SU-DHL-6 (cell line): ENCODE results near the gene UBASH3A.

Experiments
- H2AFZ ChIP-seq: fragments of 200-600 bp; sonication (generic); 2 replicates; pipeline ENCODE4 v1.6.1; 2014; ENCODE audit warnings: low read depth, mild to moderate bottlenecking, moderate library complexity, mixed read lengths, antibody characterized with exemption, low read length; ENCODE audit not compliant: severe bottlenecking
- H3F3A ChIP-seq: fragments of 200-600 bp; shearing (Covaris generic); 2 replicates; pipeline ENCODE4 v1.6.0; 2016; ENCODE audit warnings: antibody characterized with exemption, mild to moderate bottlenecking; ENCODE audit not compliant: insufficient read depth
- H3K27ac ChIP-seq: fragments of 200-600 bp; sonication (generic); 2 replicates; pipeline ENCODE4 v1.5.1; 2016; ENCODE audit warnings: low read depth, mild to moderate bottlenecking, low read length, moderate library complexity, mixed read lengths
- H3K27me3 ChIP-seq: fragments of 200-600 bp; sonication (generic), shearing (Covaris generic); 2 replicates; pipeline ENCODE4 v1.6.0; 2014; ENCODE audit warnings: mild to moderate bottlenecking, low read length
- H3K36me3 ChIP-seq: fragments of 200-600 bp; sonication (generic); 2 replicates; pipeline ENCODE4 v1.6.1; 2014; ENCODE audit warnings: mild to moderate bottlenecking, low read length, mixed read lengths
- H3K4me2 ChIP-seq: fragments of 300-600, 200-600 bp; shearing (Covaris generic), sonication (generic); 2 replicates; pipeline ENCODE4 v1.6.0; 2014; ENCODE audit warnings: low read length, low read depth, mild to moderate bottlenecking; ENCODE audit not compliant: poor library complexity, severe bottlenecking
- H3K4me3 ChIP-seq: fragments of 200-600 bp; sonication (generic); 2 replicates; pipeline ENCODE4 v1.5.1; 2014; ENCODE audit warnings: antibody characterized with exemption, low read length, mild to moderate bottlenecking, mixed read lengths; ENCODE audit not compliant: insufficient read depth, poor library complexity, severe bottlenecking
- H3K79me2 ChIP-seq: fragments of 200-600 bp; sonication (generic); 2 replicates; pipeline ENCODE4 v1.6.1; 2014; ENCODE audit warnings: mild to moderate bottlenecking, low read length, moderate library complexity; ENCODE audit not compliant: insufficient read depth
- H3K9ac ChIP-seq: fragments of 200-600 bp; sonication (generic); 2 replicates; pipeline ENCODE4 v1.7.0; 2014; ENCODE audit warnings: mild to moderate bottlenecking, low read length
- H3K9me2 ChIP-seq: fragments of 200-600 bp; sonication (generic); replicated peaks from 2 replicates; pipeline ENCODE4 v1.6.1; 2014; ENCODE audit warnings: low read length; ENCODE audit not compliant: insufficient read depth
- H3K9me3 ChIP-seq: fragments of 200-600 bp; sonication (generic); 2 replicates; pipeline ENCODE4 v1.6.1; 2014; ENCODE audit warnings: low read length, mixed read lengths; ENCODE audit not compliant: insufficient read depth
- H4K20me1 ChIP-seq: fragments of 200-600 bp; sonication (generic); 2 replicates; pipeline ENCODE4 v1.6.1; 2014; ENCODE audit warnings: low read depth, mild to moderate bottlenecking, antibody characterized with exemption, low read length, moderate library complexity, mixed read lengths
- CTCF ChIP-seq: fragments of 200-600 bp; sonication (generic); IDR thresholded peaks from one replicate; pipeline ENCODE4 v1.5.1; 2017; ENCODE audit warnings: antibody characterized with exemption, mild to moderate bottlenecking, low read length, moderate library complexity; ENCODE audit not compliant: insufficient read depth, poor library complexity, severe bottlenecking
- EZH2phosphoT487 ChIP-seq: fragments of 200-600 bp; sonication (generic), shearing (Covaris generic); conservative IDR thresholded peaks from 2 replicates; pipeline ENCODE4 v1.6.1; 2018; ENCODE audit warnings: mild to moderate bottlenecking, antibody characterized with exemption, low read length, moderate library complexity, mixed read lengths

Gene UBASH3A

GRCh38 chr21:42363312-42363711 is 40.4 kb upstream of the UBASH3A start:
- Histone ChIP-seq H3K4me3 (no peak overlapping the region), H3K9ac (no peak overlapping the region), H3K9me3 (no peaks in the 10 kb centered on the region), H4K20me1 (no peaks in the 10 kb centered on the region), H3K4me2 (no peak overlapping the region), H3K27ac (no peak overlapping the region), H3K27me3 (no peaks in the 10 kb centered on the region), H3K79me2 (no peaks in the 10 kb centered on the region), H3K9me2 (no peaks in the 10 kb centered on the region), H2AFZ (no peak overlapping the region), H3K36me3 (no peaks in the 10 kb centered on the region), H3F3A (no peaks in the 10 kb centered on the region)
- no peak for TF ChIP-seq EZH2phosphoT487
- no peak for TF ChIP-seq CTCF

GRCh38 chr21:42364304-42364865 is 39.3 kb upstream of the UBASH3A start:
- Histone ChIP-seq H3K9ac (no peak overlapping the region), H3K4me2 (no peak overlapping the region)

DNA sequence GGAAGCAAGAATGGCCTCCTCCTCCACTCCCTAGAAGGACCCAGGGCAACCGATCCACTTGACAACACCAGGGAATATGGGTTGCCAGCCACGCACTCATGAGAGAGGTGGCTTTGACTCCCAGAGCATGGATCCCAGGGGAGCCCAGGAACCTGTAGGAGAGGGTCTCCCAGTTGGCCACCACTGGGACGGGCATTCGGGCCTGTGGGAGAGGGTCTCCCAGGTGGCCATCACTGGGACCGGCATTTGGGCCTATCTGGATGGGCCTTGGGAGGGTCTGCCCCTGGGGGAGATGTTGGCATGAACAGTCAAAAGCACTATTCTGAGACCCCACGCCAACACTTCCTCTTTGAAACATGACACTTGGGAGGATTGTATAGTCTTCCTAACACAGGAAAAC is 37.9 kb upstream of the UBASH3A start:
- no peaks in the 10 kb centered on the region for H4K20me1 ChIP-seq
- H3K4me3 ChIP-seq, result no peak overlapping the region
- no peaks in the 10 kb centered on the region for H3K9me2 ChIP-seq
- H3F3A ChIP-seq, result no peaks in the 10 kb centered on the region
- no peak overlapping the region for H3K27ac ChIP-seq
- no peak overlapping the region for H3K9ac ChIP-seq
- no peaks in the 10 kb centered on the region for H3K9me3 ChIP-seq
- TF ChIP-seq EZH2phosphoT487 (no peak), CTCF (no peak)
- H3K4me2 ChIP-seq, result no peak overlapping the region
- H2AFZ ChIP-seq, result no peak overlapping the region
- H3K36me3 ChIP-seq, result no peaks in the 10 kb centered on the region
- no peaks in the 10 kb centered on the region for H3K79me2 ChIP-seq
- H3K27me3 ChIP-seq, result no peaks in the 10 kb centered on the region

More at GRCh38 chr21:42364304-42364865, 39.3 kb upstream of the UBASH3A start:
- Histone ChIP-seq H3K27ac (no peak overlapping the region), H2AFZ (no peak overlapping the region), H3K9me2 (no peaks in the 10 kb centered on the region), H3K9me3 (no peaks in the 10 kb centered on the region), H3K27me3 (no peaks in the 10 kb centered on the region), H3F3A (no peaks in the 10 kb centered on the region), H3K36me3 (no peaks in the 10 kb centered on the region), H4K20me1 (no peaks in the 10 kb centered on the region), H3K79me2 (no peaks in the 10 kb centered on the region), H3K4me3 (no peak overlapping the region)
- TF ChIP-seq CTCF, result no peak
- TF ChIP-seq EZH2phosphoT487, result no peak
